Ovary (tissue), 3 donors: Measurements from ENCODE around the gene RAB43.

Experiments
- EP300 ChIP-seq: sonication (generic); formaldehyde crosslinking; IDR thresholded peaks from one replicate; pipeline ENCODE4 v1.6.1; 2017; ENCODE audit warnings: antibody characterized with exemption
- POLR2A ChIP-seq: fragments of 450-650 bp; IDR thresholded peaks from one replicate; pipeline ENCODE4 v1.6.1; 2017; ENCODE audit warnings: antibody characterized with exemption, mild to moderate bottlenecking, moderate library complexity
- TF ChIP-seq, protein P1 (sequence below), 3 donors: fragments of 450-650 bp in 2 of 3; fragments of 200-600 bp in 1 of 3; IDR thresholded peaks; one replicate each; pipeline versions ENCODE4 v1.5.1 to v1.8.0; 2016 to 2022; ENCODE audit warnings: antibody characterized with exemption in 3 of 3, mild to moderate bottlenecking in 1 of 3
- donor health status: DM: no; HTN: no; CAD: no.

DNA sequence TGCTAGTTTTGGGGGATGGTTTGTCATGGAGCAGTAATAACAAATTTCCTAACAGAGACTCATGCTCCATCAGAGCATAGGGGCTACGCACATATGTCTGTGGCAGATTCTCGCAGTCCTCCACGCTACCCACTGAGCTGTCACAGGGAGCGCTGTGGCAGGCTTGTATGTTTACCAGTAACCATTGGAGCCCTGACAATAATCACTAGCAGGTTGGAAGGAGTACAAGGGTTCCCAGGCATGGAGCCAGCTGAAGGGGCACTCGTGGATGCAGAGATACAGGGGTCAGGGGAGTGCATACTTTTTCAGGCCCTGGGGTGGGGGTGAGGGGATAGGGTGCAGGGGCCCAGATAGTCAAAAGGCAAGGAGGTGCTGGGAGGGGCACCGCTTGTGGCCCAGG, 68.9 kb downstream of the RAB43 start:
- TF ChIP-seq, protein P1, sequence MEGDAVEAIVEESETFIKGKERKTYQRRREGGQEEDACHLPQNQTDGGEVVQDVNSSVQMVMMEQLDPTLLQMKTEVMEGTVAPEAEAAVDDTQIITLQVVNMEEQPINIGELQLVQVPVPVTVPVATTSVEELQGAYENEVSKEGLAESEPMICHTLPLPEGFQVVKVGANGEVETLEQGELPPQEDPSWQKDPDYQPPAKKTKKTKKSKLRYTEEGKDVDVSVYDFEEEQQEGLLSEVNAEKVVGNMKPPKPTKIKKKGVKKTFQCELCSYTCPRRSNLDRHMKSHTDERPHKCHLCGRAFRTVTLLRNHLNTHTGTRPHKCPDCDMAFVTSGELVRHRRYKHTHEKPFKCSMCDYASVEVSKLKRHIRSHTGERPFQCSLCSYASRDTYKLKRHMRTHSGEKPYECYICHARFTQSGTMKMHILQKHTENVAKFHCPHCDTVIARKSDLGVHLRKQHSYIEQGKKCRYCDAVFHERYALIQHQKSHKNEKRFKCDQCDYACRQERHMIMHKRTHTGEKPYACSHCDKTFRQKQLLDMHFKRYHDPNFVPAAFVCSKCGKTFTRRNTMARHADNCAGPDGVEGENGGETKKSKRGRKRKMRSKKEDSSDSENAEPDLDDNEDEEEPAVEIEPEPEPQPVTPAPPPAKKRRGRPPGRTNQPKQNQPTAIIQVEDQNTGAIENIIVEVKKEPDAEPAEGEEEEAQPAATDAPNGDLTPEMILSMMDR (IDR thresholded peaks at IDR 0.05), result no peak
- no peak for TF ChIP-seq EP300
- no peak for TF ChIP-seq POLR2A
